ENCODE data around the gene ATP1B3.

ATP1B3 gene

DNA sequence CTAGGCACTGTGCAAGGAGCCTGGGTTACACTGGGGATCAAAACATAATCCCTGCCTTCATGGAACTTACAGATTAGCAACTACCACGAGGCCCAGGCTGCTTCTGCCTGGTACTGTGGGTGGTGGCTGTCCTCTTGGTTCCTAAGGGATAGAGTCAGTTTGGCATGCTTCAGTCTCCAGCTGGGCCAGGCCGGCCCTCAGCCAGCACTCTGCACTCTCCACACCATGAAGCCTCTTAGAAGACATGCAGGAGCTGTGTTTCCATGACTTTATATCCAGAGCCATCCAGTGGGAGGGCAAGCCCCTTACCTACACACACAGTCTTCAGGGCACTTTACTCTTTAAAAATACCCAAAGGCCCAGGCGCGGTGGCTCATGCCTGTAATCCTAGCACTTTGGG is 54.4 kb downstream of the ATP1B3 start:
- DNase-seq (ENCODE audit: low read depth), result no peak
- TF ChIP-seq, protein P1, sequence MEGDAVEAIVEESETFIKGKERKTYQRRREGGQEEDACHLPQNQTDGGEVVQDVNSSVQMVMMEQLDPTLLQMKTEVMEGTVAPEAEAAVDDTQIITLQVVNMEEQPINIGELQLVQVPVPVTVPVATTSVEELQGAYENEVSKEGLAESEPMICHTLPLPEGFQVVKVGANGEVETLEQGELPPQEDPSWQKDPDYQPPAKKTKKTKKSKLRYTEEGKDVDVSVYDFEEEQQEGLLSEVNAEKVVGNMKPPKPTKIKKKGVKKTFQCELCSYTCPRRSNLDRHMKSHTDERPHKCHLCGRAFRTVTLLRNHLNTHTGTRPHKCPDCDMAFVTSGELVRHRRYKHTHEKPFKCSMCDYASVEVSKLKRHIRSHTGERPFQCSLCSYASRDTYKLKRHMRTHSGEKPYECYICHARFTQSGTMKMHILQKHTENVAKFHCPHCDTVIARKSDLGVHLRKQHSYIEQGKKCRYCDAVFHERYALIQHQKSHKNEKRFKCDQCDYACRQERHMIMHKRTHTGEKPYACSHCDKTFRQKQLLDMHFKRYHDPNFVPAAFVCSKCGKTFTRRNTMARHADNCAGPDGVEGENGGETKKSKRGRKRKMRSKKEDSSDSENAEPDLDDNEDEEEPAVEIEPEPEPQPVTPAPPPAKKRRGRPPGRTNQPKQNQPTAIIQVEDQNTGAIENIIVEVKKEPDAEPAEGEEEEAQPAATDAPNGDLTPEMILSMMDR (conservative IDR thresholded peaks at IDR 0.05; ENCODE audit: low read length), result no peak
- H3K4me3 ChIP-seq (ENCODE audit: low read length), result no peak overlapping the region

DNA sequence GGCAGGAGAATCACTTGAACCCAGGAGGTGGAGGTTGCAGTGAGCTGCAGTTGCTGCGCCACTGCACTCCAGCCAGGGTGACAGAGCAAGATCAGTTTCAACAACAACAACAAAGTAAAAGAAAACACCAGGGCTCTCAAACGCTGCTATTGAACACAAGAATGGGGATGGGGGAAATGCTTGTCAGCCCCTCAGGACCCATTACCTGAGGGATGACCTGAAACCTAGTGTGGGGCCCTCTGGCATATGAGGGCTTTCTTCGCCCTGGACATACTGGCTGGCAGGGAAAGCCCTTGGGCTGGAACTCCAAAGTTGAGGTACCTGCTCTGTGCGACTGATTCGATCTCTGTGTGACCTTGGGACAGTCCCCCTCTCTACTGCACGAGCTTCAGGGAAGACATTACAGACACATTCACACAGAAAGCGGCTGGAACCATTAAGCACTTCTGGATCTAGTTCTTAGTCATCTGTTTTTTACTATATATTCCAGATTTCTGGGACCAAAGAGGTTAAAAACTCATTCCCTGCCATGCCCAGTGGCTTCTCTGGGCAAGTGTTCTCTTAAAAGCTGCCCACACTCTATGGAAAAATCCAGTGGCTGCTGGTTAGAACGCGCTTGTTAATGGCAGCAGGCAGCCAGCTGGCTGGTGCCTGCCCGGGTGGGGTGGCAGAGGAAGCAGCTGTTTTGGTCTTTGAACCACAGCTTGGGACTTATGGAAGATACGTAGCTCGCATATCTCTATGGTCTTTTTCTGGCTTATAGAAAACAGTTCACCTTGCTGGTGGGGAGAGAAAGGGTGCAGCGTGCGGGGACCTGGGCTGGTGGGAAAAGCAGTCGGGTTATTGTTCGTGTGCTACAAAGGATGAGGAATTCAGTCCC is 57.2 kb downstream of the ATP1B3 start:
- H3K4me3 ChIP-seq (ENCODE audit: low read length), result no peak overlapping the region
- TF ChIP-seq, protein P1 (conservative IDR thresholded peaks at IDR 0.05; ENCODE audit: low read length), result no peak
- no peak for DNase-seq (ENCODE audit: low read depth)

DNA sequence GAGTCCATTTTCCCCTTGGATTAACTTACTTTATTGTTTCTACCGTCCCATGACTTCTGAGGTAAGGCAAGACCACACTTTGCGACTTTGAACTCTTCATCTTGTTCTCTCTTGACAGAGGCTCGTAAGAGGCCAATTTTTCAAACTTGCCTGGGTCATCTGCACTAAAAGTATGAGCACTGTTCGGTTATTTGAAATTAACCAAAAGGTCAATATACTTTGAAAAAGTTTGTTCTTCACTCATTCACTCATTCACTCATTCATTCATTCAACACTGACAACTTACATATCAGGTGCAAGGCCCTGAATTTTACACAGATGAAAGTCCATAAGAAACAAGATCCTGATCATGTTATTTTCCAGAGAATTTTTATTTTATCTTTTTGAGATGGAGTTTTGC is 57.9 kb downstream of the ATP1B3 start:
- H3K4me3 ChIP-seq (ENCODE audit: low read length), result no peak overlapping the region
- TF ChIP-seq, protein P1 (conservative IDR thresholded peaks at IDR 0.05; ENCODE audit: low read length), result no peak
- no peak for DNase-seq (ENCODE audit: low read depth)

DNA sequence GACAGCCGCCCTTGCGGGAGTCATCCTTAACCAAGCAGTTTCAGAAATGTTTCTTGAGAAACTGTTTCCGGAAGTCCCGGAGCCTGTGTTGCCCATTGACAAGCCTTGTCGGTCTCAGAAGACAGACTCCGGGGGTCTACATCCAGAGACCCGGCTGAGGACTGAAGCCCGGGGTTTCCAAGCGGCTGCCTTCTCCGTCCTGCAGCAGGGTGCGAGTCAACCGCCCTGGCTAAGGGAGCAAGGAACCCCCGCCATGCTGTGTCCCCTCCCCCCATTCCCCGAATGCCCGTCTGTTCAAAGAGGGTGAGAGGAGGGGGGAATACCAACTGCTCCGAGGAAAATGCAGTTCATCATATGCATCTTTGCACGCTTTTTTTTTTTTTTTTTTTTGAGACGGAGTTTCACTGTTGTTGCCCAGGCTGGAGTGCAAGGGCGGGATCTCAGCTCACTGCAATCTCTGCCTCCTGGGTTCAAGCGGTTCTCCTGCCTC is 61.6 kb downstream of the ATP1B3 start:
- no peak for DNase-seq (ENCODE audit: low read depth)
- no peak overlapping the region for H3K4me3 ChIP-seq (ENCODE audit: low read length)
- TF ChIP-seq, protein P1 (conservative IDR thresholded peaks at IDR 0.05; ENCODE audit: low read length), result no peak

DNA sequence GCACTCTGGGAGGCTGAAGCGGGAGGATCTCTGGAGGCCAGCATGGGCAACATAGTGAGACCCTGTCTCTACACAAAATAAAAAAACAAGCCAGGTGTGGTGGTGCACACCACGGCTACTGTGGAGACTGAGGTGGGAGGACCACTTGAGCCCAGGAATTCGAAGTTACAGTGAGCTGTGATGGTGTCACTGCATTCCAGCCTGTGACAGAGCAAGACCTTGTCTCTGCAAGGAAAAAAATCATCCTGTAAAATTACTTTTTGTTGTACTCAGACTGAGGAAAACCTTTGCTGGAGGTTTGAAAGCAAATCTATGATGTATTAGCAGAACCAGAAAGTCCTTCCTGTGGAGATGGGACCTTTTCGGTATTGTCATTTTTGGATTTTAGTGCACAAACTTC is 63.3 kb downstream of the ATP1B3 start:
- no peak for DNase-seq (ENCODE audit: low read depth)
- TF ChIP-seq, protein P1 (conservative IDR thresholded peaks at IDR 0.05; ENCODE audit: low read length), result no peak
- no peak overlapping the region for H3K4me3 ChIP-seq (ENCODE audit: low read length)

DNA sequence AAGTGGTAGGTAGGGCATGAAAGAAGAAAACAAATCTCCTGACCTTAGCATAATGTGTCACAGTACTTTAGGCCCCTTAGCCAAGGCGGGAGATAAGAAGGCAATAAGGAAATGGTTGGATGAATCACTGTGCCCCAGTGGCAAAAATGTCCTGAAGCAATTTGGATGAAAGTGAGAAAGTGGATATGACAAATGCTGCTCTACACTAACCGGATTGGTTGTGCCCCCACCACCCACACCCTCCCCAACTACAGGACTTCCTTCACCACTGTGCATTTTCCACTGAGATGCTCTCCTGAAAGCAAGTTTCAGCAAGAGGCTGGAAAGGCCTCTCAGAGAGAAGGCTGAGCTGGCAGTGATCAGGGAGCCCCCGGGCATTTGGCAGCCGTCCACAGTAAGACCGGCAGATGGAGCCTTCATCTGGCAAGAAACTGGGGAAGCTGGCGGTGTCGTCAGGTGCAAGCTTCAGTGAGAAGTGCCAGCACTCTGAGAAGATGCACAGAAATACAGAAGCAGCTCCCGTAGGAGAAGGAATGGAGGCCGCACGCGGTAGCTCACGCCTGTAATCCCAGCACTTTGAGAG is 63.8 kb downstream of the ATP1B3 start:
- DNase-seq (ENCODE audit: low read depth), result peak; percentile 58
- H3K4me3 ChIP-seq (ENCODE audit: low read length), result no peak overlapping the region
- TF ChIP-seq, protein P1 (conservative IDR thresholded peaks at IDR 0.05; ENCODE audit: low read length), result no peak

DNA sequence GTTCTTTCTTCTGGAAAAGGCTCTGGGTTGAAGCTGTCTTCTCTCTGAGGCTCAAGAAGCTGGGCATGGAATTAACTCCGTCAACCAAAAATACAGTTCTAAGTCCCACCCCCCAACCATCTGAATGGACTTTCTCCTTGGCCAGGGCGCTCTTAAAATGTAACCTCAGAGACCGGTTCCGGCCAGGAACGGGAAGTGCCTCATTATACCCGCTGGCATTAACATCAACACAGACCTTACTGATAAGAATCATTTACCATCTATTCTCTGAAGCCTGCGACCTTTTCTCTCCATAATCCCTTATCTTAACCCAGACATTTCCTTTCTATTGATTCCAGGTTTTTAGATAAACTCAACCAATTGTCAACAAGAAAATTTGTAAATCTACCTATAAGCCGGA is 64.7 kb downstream of the ATP1B3 start:
- DNase-seq (ENCODE audit: low read depth), result no peak
- H3K4me3 ChIP-seq (ENCODE audit: low read length), result no peak overlapping the region
- TF ChIP-seq, protein P1 (conservative IDR thresholded peaks at IDR 0.05; ENCODE audit: low read length), result no peak

All from AG10803 (cell line).